ENCODE data around the gene VPS37C. TPM values are rescaled to one million over a fixed set of nuclear protein-coding genes. Genes with fewer than 3 reads are reported as not detected.

Gene VPS37C
- total and polyA plus RNA-seq, 2 of the 13 experiments (the other 11 are each of a cell fraction or from before 2014, with no cell fraction given) = 7.5 to 8.8 TPM

DNA sequence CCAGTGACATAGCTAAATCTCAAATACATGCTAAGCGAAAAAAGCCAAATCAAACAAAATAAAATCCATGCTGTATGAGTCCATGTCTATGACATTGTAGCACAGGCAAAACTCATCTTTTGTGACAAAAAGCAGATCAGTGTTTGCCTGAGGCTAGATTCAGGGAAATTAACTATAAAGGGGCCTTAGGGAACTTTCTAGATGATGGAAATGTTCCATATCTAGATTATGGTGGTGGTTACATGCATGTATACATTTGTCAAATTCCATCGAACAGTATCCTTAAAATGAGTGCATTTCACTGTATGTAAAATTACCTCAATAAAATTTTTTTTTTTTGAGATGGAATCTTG lies 44.1 kb downstream of the VPS37C start:
- Histone ChIP-seq H3K9ac (ENCODE audit: insufficient read depth, low read depth, low read length) (no peak overlapping the region), H4K20me1 (ENCODE audit: insufficient read depth, low read length) (no peaks in the 10 kb centered on the region), H3K27ac (ENCODE audit: extremely low read length, insufficient read depth, low read length) (no peak overlapping the region), H3K4me3 (replicated peaks in 1 of 3; ENCODE audit: insufficient read depth in 1 of 3, low read depth in 2 of 3, low read length in 3 of 3) (no peak overlapping the region), H3K79me2 (ENCODE audit: insufficient read depth, low read length) (no peaks in the 10 kb centered on the region), H2AFZ (ENCODE audit: low read length) (no peak overlapping the region), H3K4me2 (ENCODE audit: low read depth, low read length) (no peak overlapping the region), H3K9me3 (ENCODE audit: low read length) (no peaks in the 10 kb centered on the region), H3K4me1 (ENCODE audit: insufficient read depth, low read length) (no peaks in the 10 kb centered on the region), H3K36me3 (replicated peaks in 1 of 2; ENCODE audit: control insufficient read depth in 1 of 2, insufficient read depth in 2 of 2, low read length in 2 of 2) (no peaks in the 10 kb centered on the region), H3K27me3 (ENCODE audit: control insufficient read depth in 1 of 2, insufficient read depth in 2 of 2, low read length in 2 of 2) (peaks cover 2 to 65% of the 10 kb centered on the region in 2 experiments; a peak in 4 of 5 replicates)
- no peak for DNase-seq (ENCODE audit: low spot score)
- WGBS (ENCODE audit: low lambda C conversion rate) = 47% methylated on average over 2 of the region's 2 CpGs
- ChIA-PET CTCF (ENCODE audit: low intra/inter-chr PET ratio, low total read pairs) (no interaction called here), POLR2A (no interaction called here)
- intact Hi-C loops (cut with micrococcal nuclease; ENCODE audit: unreplicated experiment) = no loop called here
- BruUV-seq (replicated peaks) = no TSS peak
- no peak for ATAC-seq
- in situ Hi-C loops (cut with HindIII; ENCODE audit: extremely low pct_ligation_motif_present, low pct_unique_long_range_greater_than_20kb) = no loop called here
- TF ChIP-seq KDM5B (CRISPR knock-in tag; IDR thresholded peaks at IDR 0.05; ENCODE audit: borderline replicate concordance) (no peak), ZFYVE20 (CRISPR knock-in tag; IDR thresholded peaks at IDR 0.05; ENCODE audit: borderline replicate concordance, low read depth) (no peak), PAX8 (CRISPR knock-in tag; IDR thresholded peaks at IDR 0.05; ENCODE audit: borderline replicate concordance) (no peak), ZNF205 (CRISPR knock-in tag; IDR thresholded peaks at IDR 0.05) (no peak), YEATS2 (CRISPR knock-in tag; IDR thresholded peaks at IDR 0.05; ENCODE audit: borderline replicate concordance) (no peak)
- TF ChIP-seq, protein P1, sequence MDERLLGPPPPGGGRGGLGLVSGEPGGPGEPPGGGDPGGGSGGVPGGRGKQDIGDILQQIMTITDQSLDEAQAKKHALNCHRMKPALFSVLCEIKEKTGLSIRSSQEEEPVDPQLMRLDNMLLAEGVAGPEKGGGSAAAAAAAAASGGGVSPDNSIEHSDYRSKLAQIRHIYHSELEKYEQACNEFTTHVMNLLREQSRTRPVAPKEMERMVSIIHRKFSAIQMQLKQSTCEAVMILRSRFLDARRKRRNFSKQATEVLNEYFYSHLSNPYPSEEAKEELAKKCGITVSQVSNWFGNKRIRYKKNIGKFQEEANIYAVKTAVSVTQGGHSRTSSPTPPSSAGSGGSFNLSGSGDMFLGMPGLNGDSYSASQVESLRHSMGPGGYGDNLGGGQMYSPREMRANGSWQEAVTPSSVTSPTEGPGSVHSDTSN (CRISPR knock-in tag; IDR thresholded peaks at IDR 0.05) = no peak
- TF ChIP-seq, protein P2, sequence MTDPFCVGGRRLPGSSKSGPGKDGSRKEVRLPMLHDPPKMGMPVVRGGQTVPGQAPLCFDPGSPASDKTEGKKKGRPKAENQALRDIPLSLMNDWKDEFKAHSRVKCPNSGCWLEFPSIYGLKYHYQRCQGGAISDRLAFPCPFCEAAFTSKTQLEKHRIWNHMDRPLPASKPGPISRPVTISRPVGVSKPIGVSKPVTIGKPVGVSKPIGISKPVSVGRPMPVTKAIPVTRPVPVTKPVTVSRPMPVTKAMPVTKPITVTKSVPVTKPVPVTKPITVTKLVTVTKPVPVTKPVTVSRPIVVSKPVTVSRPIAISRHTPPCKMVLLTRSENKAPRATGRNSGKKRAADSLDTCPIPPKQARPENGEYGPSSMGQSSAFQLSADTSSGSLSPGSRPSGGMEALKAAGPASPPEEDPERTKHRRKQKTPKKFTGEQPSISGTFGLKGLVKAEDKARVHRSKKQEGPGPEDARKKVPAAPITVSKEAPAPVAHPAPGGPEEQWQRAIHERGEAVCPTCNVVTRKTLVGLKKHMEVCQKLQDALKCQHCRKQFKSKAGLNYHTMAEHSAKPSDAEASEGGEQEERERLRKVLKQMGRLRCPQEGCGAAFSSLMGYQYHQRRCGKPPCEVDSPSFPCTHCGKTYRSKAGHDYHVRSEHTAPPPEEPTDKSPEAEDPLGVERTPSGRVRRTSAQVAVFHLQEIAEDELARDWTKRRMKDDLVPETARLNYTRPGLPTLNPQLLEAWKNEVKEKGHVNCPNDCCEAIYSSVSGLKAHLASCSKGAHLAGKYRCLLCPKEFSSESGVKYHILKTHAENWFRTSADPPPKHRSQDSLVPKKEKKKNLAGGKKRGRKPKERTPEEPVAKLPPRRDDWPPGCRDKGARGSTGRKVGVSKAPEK (CRISPR knock-in tag; IDR thresholded peaks at IDR 0.05; ENCODE audit: borderline replicate concordance) = no peak
- TF ChIP-seq, protein P3, sequence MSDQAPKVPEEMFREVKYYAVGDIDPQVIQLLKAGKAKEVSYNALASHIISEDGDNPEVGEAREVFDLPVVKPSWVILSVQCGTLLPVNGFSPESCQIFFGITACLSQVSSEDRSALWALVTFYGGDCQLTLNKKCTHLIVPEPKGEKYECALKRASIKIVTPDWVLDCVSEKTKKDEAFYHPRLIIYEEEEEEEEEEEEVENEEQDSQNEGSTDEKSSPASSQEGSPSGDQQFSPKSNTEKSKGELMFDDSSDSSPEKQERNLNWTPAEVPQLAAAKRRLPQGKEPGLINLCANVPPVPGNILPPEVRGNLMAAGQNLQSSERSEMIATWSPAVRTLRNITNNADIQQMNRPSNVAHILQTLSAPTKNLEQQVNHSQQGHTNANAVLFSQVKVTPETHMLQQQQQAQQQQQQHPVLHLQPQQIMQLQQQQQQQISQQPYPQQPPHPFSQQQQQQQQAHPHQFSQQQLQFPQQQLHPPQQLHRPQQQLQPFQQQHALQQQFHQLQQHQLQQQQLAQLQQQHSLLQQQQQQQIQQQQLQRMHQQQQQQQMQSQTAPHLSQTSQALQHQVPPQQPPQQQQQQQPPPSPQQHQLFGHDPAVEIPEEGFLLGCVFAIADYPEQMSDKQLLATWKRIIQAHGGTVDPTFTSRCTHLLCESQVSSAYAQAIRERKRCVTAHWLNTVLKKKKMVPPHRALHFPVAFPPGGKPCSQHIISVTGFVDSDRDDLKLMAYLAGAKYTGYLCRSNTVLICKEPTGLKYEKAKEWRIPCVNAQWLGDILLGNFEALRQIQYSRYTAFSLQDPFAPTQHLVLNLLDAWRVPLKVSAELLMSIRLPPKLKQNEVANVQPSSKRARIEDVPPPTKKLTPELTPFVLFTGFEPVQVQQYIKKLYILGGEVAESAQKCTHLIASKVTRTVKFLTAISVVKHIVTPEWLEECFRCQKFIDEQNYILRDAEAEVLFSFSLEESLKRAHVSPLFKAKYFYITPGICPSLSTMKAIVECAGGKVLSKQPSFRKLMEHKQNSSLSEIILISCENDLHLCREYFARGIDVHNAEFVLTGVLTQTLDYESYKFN (CRISPR knock-in tag; conservative IDR thresholded peaks at IDR 0.05) = no peak
- TF ChIP-seq, protein P4, sequence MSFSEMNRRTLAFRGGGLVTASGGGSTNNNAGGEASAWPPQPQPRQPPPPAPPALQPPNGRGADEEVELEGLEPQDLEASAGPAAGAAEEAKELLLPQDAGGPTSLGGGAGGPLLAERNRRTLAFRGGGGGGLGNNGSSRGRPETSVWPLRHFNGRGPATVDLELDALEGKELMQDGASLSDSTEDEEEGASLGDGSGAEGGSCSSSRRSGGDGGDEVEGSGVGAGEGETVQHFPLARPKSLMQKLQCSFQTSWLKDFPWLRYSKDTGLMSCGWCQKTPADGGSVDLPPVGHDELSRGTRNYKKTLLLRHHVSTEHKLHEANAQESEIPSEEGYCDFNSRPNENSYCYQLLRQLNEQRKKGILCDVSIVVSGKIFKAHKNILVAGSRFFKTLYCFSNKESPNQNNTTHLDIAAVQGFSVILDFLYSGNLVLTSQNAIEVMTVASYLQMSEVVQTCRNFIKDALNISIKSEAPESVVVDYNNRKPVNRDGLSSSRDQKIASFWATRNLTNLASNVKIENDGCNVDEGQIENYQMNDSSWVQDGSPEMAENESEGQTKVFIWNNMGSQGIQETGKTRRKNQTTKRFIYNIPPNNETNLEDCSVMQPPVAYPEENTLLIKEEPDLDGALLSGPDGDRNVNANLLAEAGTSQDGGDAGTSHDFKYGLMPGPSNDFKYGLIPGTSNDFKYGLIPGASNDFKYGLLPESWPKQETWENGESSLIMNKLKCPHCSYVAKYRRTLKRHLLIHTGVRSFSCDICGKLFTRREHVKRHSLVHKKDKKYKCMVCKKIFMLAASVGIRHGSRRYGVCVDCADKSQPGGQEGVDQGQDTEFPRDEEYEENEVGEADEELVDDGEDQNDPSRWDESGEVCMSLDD (CRISPR knock-in tag; IDR thresholded peaks at IDR 0.05; ENCODE audit: borderline replicate concordance) = no peak
- FAIRE-seq = no peak

Data from HepG2 (cell line).